AG20443 (cell line): ENCODE measurements around the gene CRIP2.

Source experiments
- DNase-seq: peaks from one replicate; pipeline ENCODE4 v3.0.0; 2012; ENCODE audit warnings: low spot score, mixed read lengths

The CRIP2 gene

GRCh38 chr14:105498430-105499255 lies 24.0 kb downstream of the CRIP2 start:
- no peak for DNase-seq

DNA sequence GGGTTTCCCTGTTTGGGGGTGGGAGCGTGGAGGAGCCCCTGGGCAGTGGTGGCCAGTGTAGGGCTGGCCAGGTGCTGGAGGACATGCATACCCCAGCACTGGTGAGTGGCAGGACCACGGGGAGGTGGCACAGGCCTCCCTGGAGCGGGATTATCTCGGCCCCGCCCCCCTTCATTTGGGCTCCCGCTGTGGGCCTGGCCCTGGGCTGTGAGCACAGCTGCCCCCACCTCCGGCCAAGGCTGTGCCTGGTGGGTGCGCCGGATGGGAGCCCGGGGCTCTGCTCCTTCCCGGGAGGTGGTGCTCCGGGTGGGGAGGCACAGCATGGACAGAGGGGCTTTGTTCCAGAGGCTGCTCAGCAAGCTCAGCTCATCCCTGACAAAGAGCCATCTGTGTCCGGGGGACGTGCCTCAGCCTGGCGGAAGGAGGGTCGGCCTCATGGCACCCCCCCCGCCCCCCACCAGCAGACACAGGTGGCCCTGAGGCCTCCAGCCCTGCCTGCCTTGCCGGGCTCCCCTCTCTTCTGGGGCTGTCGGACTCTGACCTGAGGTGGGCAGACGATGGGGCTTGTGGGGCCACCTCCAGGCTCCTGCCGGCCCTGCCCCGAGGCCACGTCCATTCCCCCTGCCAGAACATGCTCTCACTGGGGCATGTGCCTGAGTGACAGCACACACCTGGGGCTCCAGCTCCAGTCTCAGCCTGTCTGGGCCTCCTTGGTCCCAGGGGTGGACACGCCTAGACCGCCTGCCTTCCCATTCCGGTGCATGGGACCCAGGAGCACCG lies 24.8 kb downstream of the CRIP2 start:
- DNase-seq = no peak

DNA sequence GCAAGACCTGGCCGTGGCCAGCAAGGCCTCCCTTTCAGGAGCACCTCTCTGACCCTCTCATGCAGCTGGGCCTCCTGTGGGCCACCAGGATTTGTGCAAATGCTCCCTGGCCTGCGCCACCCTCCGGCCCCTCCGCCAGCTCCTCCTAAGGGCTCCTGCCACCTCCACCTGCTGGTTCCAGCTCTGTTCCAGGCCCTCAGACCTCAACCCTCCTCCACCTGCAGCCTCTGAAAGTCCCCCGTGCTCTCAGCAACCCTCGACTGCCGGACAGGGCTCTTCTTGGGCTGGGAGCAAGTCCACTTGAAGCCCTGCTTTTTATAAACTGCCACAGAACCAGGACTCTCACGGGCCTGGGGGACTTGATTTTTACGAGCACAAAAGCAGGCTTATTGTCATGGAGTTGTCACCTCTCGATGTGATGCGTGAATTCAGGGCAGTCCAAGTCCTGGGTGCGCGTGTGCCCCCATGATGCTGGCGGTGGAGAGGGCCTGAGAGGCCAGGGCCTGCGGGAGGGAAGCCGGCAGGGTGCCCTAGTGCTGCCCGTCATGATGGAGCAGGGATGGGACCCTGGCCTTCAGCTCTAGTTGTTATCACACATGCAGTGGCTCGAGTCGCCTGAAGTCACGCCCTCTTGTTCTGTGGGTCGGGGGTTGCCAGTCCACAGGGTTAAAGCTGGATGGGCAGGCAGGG lies 25.6 kb downstream of the CRIP2 start:
- DNase-seq = no peak

DNA sequence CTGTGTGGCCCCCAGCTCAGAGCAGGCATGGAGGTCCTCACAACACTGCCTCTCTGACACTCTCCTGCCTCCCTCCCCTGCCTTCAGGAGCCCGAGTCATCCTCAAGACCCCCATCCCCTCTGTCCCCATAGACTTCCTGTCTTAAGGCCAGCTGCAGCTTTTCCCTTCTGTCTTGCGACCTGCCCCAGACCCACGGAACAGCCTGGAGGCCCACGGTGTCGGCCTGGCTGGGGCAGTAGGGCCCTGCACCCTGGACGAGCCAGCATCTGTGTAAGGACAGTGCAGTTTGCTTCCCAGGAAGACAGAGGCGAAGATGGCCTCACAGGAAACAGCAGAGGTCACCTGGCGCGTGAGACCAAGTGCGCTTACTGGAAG lies 26.1 kb downstream of the CRIP2 start:
- no peak for DNase-seq

DNA sequence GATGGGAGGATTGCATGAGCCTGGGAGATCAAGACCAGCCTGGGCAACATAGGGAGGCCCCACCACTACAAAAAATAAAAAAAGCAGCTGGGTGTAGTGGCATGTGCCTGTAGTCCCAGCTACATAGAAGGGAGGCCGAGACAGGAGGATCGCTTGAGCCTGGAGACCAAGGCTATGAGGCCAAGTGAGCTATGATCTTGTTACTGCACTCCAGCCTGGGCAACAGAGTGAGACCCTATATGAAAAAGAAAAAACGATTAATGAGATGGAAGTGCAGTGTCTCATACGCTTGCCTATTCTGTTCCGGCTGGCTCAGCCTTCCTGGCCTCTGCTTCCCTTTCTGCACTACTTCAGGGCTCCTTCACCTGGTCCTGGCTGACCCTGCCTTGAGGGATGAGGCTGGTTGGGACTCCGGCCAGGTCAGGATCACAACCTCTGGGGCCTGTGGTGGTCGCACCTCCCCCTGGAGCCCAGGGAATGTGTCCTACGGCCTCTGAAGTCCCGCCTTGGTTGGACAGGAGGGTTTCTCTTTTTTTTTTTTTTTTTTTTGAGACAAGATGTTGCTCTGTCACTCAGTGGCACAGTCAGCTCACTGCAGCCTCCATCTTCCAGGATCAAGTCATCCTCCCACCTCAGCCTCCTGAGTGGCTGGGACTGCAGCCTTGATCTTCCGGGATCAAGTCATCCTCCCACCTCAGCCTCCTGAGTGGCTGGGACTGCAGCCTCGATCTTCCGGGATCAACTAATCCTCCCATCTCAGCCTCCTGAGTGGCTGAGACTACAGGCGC lies 27.1 kb downstream of the CRIP2 start:
- DNase-seq = no peak

DNA sequence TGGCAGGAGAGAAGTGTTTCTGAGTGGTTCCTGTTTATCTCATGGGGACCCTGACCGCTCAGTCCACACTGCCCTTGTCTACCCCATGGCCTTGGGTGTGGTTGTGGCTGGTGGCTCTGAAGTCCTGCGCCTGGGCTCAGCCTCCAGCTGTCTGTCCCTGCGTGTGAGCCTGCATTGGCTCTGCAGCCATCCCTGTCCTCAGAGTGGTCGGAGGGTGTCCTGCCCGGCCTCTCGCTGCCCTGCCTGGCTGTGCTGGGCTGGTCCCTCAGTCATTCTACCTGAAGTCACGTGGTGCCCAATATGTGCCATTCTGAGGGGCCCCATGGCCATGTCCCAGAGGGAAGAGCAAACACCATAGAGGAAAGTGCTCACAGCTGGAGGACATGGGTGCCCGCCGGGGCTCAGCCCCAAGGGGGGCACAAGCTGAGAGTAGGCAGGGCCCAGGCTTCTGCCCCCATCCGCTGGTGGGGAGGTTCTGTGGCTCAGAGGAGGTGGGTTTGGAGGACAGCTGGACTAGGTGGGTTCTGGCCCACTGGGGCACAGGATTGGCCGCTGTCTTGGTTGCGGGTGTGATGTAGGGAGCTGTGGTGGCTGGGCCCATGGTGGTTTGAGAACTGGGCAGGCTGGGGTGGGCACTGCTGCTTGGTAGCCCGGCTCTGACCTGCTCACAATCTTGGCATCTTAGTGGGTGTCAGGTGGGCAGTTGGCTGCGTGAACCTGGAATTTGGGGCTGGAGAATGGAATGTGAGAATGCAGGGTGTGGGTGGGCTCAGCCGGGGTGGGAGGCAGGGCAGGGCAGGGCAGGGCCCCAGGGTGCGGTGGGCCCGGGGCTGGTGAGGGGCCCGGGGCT lies 28.1 kb downstream of the CRIP2 start:
- no peak for DNase-seq

GRCh38 chr14:105503296-105503640 lies 28.6 kb downstream of the CRIP2 start:
- no peak for DNase-seq

- DNase-seq = no peak
These were observed 29.5 kb downstream of the CRIP2 start for GRCh38 chr14:105503935-105504692.

- DNase-seq = no peak
These were observed 30.5 kb downstream of the CRIP2 start for GRCh38 chr14:105505101-105505500.

- no peak for DNase-seq
These were observed 32.6 kb downstream of the CRIP2 start for GRCh38 chr14:105507247-105507646.

- DNase-seq = no peak
These were observed 33.4 kb downstream of the CRIP2 start for GRCh38 chr14:105508069-105508468.

DNA sequence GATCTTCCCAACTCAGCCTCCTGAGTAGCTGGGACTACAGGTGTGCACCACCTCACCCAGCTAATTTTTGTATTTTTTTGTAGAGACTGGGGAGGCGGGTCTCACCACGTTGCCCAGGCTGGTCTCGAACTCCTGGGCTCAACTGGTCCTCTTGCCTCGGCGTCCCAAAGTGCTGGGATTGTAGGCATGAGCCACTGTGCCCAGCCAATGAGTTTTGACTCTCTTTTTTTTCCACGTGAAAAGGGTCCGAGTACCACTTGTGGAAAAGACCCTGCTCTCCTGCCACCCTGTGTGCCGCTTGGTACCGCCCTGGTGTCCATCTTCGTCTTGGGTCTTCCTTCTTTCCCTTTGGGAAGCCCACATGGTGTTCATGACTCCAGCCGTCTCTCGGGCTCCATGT lies 34.0 kb downstream of the CRIP2 start:
- no peak for DNase-seq

- DNase-seq = no peak
These were observed 42.5 kb downstream of the CRIP2 start for GRCh38 chr14:105517096-105517495.

GRCh38 chr14:105519946-105520698 lies 45.5 kb downstream of the CRIP2 start:
- DNase-seq = no peak

GRCh38 chr14:105525326-105525725 lies 50.7 kb downstream of the CRIP2 start:
- no peak for DNase-seq

GRCh38 chr14:105525861-105526775 lies 51.5 kb downstream of the CRIP2 start, which contains the start of gene TMEM121:
TSS of gene TMEM121 (plus strand) at chr14:105526583. CDS start at chr14:105528835, 2,252 bp downstream.
- peak; percentile 77 for DNase-seq

DNA sequence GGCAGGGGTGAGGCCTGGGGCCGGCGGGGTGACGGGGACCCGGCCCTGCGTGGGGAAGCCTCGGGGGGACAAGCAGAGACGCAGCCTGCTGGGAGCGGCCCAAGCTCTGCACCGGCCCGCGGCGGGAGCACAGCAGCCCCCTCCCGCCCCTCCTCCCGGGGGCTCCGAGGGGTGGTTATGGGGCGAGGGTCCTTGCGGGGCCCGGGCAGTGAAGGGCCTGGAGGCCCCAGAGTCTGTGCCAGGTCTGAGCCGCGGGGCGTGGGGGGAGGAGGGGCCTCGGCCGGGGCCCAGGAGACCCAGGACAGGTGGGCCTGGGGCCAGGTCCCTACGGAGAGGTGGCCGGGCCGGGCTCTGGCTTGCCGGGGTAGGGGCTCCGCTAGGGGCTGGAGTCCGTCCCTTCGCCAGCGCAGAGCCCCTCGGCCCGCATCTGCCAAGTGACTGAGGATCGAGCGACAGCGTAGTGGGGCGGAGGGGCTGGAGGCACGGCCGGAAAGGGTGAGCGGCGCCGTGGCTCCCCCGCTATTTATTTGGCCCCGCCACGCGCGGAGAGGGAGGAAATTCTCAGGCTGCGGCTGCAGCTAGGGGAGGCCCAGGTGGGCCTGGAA lies 52.3 kb downstream of the CRIP2 start:
- no peak for DNase-seq

DNA sequence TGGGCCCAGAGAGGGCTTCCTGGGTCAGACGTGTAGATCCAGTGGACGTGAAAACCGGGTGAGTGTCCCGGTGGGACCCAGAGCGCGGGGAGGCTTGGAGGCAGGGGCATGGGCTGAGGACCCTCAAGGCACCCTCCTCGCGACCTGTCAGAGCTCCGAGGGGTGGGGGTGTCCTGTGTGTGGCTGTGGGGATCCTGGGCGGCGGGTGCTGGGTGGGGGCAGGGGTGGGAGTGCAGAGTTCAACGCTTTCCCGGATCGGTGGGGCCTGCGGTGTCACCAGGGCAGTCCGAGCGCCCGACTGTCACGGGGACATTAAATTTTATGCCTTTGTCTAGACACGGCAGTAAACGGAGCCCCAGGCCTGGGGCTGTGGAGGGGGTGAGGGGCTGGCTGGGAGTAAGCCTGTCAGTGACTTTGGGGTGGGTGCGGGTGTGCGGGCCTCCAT lies 52.8 kb downstream of the CRIP2 start:
- DNase-seq = no peak
